SK-N-SH (cell line): ENCODE results near the gene CPNE2. TPM values are rescaled to one million over a fixed set of nuclear protein-coding genes. Genes with fewer than 3 reads are reported as not detected.
A peak's percentile ranks its signal among the peaks of the same experiment; 100 is the strongest.

Experiments used
- CTCF ChIA-PET: fragments of 300-600, 350-600 bp; formaldehyde crosslinking; extraction: SDS; loops from one replicate; lab custom pipeline; 2021; lab: Yijun Ruan, JAX
- POLR2A ChIA-PET: fragments of 350-600 bp; sonication (Branson Sonifier 250); formaldehyde crosslinking; extraction: SDS; loops from one replicate; lab custom pipeline; 2020; ENCODE audit warnings: antibody characterized with exemption, inconsistent platforms; lab: Yijun Ruan, JAX
- DNase-seq: peaks from one replicate; pipeline ENCODE4 v3.0.0; 2012
- H2AFZ ChIP-seq: fragments of 200-600 bp; sonication (generic); 2 replicates; pipeline ENCODE4 v1.8.1; 2016; ENCODE audit warnings: antibody characterized with exemption, mild to moderate bottlenecking, low read depth
- H3F3A ChIP-seq: fragments of 200-600 bp; sonication (generic); replicated peaks from 2 replicates; pipeline ENCODE3; 2016; ENCODE audit warnings: antibody characterized with exemption, mild to moderate bottlenecking; ENCODE audit not compliant: insufficient read depth
- H3K27ac ChIP-seq, 2 experiments: fragments of 200-500 bp in 1 of 2; fragments of 200-600 bp in 1 of 2; sonication (Bioruptor generic) in 1 of 2; sonication (generic), shearing (Covaris generic) in 1 of 2; 2 replicates each; pipeline versions ENCODE4 v1.5.1 to v1.6.1; 2014 to 2016; ENCODE audit warnings: low read depth in 2 of 2, inconsistent platforms in 1 of 2, low read length in 1 of 2, mild to moderate bottlenecking in 1 of 2, mixed read lengths in 1 of 2
- H3K27me3 ChIP-seq: fragments of 200-600 bp; sonication (generic), shearing (Covaris generic); 2 replicates; pipeline ENCODE4 v1.6.1; 2016; ENCODE audit warnings: mixed run types; ENCODE audit not compliant: insufficient read depth
- H3K36me3 ChIP-seq, 2 experiments: fragments of 200-500 bp in 1 of 2; fragments of 200-600 bp in 1 of 2; sonication (Bioruptor generic) in 1 of 2; sonication (generic) in 1 of 2; replicated peaks in 1 of 2; 2 replicates each; pipeline versions ENCODE3 to v1.5.1; 2014 to 2016; ENCODE audit warnings: low read length in 1 of 2, mild to moderate bottlenecking in 1 of 2; ENCODE audit not compliant: insufficient read depth in 2 of 2, control insufficient read depth in 1 of 2
- H3K4me1 ChIP-seq, 2 experiments: fragments of 200-500 bp in 1 of 2; fragments of 200-600 bp in 1 of 2; sonication (Bioruptor generic) in 1 of 2; sonication (generic), shearing (Covaris generic) in 1 of 2; 2 replicates each; pipeline versions ENCODE4 v1.5.1 to v1.6.1; 2014 to 2016; ENCODE audit warnings: low read depth in 1 of 2, low read length in 1 of 2, mixed run types in 1 of 2; ENCODE audit not compliant: insufficient read depth in 2 of 2, control insufficient read depth in 1 of 2
- H3K4me2 ChIP-seq: fragments of 200-600 bp; sonication (generic), shearing (Covaris generic); 2 replicates; pipeline ENCODE4 v1.6.1; 2017; ENCODE audit warnings: mixed run types
- H3K4me3 ChIP-seq, 2 experiments: fragments of 200-500 bp in 1 of 2; fragments of 200-600 bp in 1 of 2; sonication (Bioruptor generic) in 1 of 2; sonication (generic), shearing (Covaris generic) in 1 of 2; 2 replicates each; pipeline versions ENCODE4 v1.5.1 to v1.8.1; 2014 to 2016; ENCODE audit warnings: low read depth in 2 of 2, inconsistent platforms in 1 of 2, low read length in 1 of 2, mild to moderate bottlenecking in 1 of 2, mixed read lengths in 1 of 2, moderate library complexity in 1 of 2
- H3K79me2 ChIP-seq: fragments of 200-600 bp; sonication (generic); 2 replicates; pipeline ENCODE4 v1.8.1; 2017; ENCODE audit warnings: mild to moderate bottlenecking; ENCODE audit not compliant: insufficient read depth
- H3K9ac ChIP-seq: fragments of 200-600 bp; sonication (generic); 2 replicates; pipeline ENCODE4 v1.6.1; 2017; ENCODE audit warnings: mixed run types
- H3K9me2 ChIP-seq: fragments of 200-600 bp; sonication (generic); 2 replicates; pipeline ENCODE4 v1.6.1; 2017; ENCODE audit warnings: mixed run types
- H3K9me3 ChIP-seq: fragments of 200-600 bp; sonication (generic); 2 replicates; pipeline ENCODE4 v1.6.1; 2017; ENCODE audit warnings: mixed run types, mild to moderate bottlenecking, moderate library complexity
- H4K20me1 ChIP-seq: fragments of 200-600 bp; sonication (generic); 2 replicates; pipeline ENCODE4 v1.6.1; 2017; ENCODE audit warnings: mild to moderate bottlenecking, mixed run types; ENCODE audit not compliant: insufficient read depth
- CHD2 ChIP-seq: fragments of 150-350 bp; IDR thresholded peaks from 2 replicates; pipeline ENCODE4 v1.6.1; 2018; ENCODE audit warnings: low read length; ENCODE audit not compliant: partially characterized antibody
- ELF1 ChIP-seq: IDR thresholded peaks from 2 replicates; pipeline ENCODE4 v1.4.0; 2012
- FOSL2 ChIP-seq: IDR thresholded peaks from 2 replicates; pipeline ENCODE4 v1.4.0; 2012; ENCODE audit warnings: low read depth, mild to moderate bottlenecking, moderate library complexity, borderline replicate concordance
- GABPA ChIP-seq: IDR thresholded peaks from 2 replicates; pipeline ENCODE4 v1.4.0; 2012; ENCODE audit warnings: low read depth, mild to moderate bottlenecking
- GATA2 ChIP-seq: sonication (generic); formaldehyde crosslinking; IDR thresholded peaks from 2 replicates; pipeline ENCODE4 v1.5.0; 2020; ENCODE audit warnings: mild to moderate bottlenecking, missing genetic modification reagents
- MEF2A ChIP-seq: IDR thresholded peaks from 2 replicates; pipeline ENCODE4 v1.4.0; 2012; ENCODE audit warnings: low read depth, borderline replicate concordance
- NRF1 ChIP-seq: IDR thresholded peaks from 2 replicates; pipeline ENCODE4 v1.6.1; 2012; ENCODE audit warnings: low read depth, mild to moderate bottlenecking, low read length
- POLR2AphosphoS5 ChIP-seq: IDR thresholded peaks from 2 replicates; pipeline ENCODE4 v1.6.1; 2012; ENCODE audit warnings: low read depth, low read length
- RCOR1 ChIP-seq: fragments of 150-350 bp; IDR thresholded peaks from 2 replicates; pipeline ENCODE4 v1.6.1; 2017; ENCODE audit warnings: antibody characterized with exemption, low read length
- RFX5 ChIP-seq: IDR thresholded peaks from 2 replicates; pipeline ENCODE4 v1.6.1; 2012; ENCODE audit warnings: mild to moderate bottlenecking, improper control_type of control experiment, low read length
- RXRA ChIP-seq: IDR thresholded peaks from 2 replicates; pipeline ENCODE4 v1.4.0; 2012; ENCODE audit warnings: low read depth, mild to moderate bottlenecking, borderline replicate concordance
- SMC3 ChIP-seq: IDR thresholded peaks from 2 replicates; pipeline ENCODE4 v1.6.1; 2012; ENCODE audit warnings: low read depth, low read length, improper control_type of control experiment
- TAF1 ChIP-seq: IDR thresholded peaks from 2 replicates; pipeline ENCODE4 v1.6.1; 2012; ENCODE audit warnings: low read depth, mild to moderate bottlenecking, low read length, moderate library complexity, borderline replicate concordance
- WGBS: methylation state at CpG from one replicate; pipeline ENCODE4 v1.1.6; 2017; ENCODE audit warnings: low lambda C conversion rate; 5-methylcytosine and 5-hydroxymethylcytosine counted together
- polyA plus RNA-seq, 3 experiments: library from polyadenylated mRNA; depleted of rRNA; stranded (reverse); fragments of >200 nt; gene quantifications; 2 replicates each; pipeline ENCODE4 v1.2.3, GENCODE V29; 2012
- TF ChIP-seq, protein P1 (sequence below): IDR thresholded peaks from 2 replicates; pipeline ENCODE4 v1.4.0; 2012; ENCODE audit warnings: low read depth, borderline replicate concordance
- TF ChIP-seq, protein P2 (sequence below): IDR thresholded peaks from 2 replicates; pipeline ENCODE4 v1.4.0; 2012; ENCODE audit warnings: low read depth, borderline replicate concordance

The CPNE2 gene
- polyA plus RNA-seq, 1 of the 3 experiments (the other 2 are of a cell fraction): 73.0 TPM

DNA sequence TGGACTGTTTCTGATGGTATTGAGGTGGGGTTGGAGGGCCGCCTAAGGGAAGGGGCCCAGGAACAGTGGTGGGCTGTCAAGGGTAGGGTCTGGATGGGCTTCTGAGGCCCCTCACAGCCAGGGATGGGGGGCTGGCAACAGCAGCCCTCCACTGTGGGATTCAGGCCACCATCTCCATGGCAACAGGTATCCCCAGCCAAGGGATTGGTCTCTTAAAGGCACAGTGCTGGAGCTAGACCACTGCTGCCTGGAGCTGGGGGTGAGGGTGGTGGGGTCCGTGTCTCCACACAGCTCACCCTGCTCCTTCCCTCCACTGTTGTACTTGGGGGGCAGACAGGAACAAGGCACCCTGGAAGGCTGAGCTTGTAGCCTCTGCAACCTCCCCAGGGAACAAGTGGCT is 51.6 kb downstream of the CPNE2 start:
- H3F3A ChIP-seq: peaks cover 3% of the 10 kb centered on the region
- DNase-seq: no peak
- H3K79me2 ChIP-seq: no peaks in the 10 kb centered on the region
- H3K9ac ChIP-seq: no peak overlapping the region
- no peaks in the 10 kb centered on the region for H3K9me3 ChIP-seq
- H3K4me2 ChIP-seq: no peak overlapping the region
- 100% methylated on average over 2 of the region's 2 CpGs for WGBS
- H3K4me1 ChIP-seq: peaks cover 10 to 67% of the 10 kb centered on the region in 2 experiments; a peak in 3 of 4 replicates
- CTCF ChIA-PET: interaction anchor here (0.9 kb wide), 1 partner anchor 8 kb away, joined by 3 read pairs; no protein-coding TSS in a partner anchor
- H2AFZ ChIP-seq: no peak overlapping the region
- H3K27me3 ChIP-seq: no peaks in the 10 kb centered on the region
- H4K20me1 ChIP-seq: no peaks in the 10 kb centered on the region
- no peaks in the 10 kb centered on the region for H3K9me2 ChIP-seq
- H3K27ac ChIP-seq: no peak overlapping the region
- TF ChIP-seq MEF2A (no peak), SMC3 (no peak), RXRA (no peak), GABPA (no peak)
- TF ChIP-seq, protein P1, sequence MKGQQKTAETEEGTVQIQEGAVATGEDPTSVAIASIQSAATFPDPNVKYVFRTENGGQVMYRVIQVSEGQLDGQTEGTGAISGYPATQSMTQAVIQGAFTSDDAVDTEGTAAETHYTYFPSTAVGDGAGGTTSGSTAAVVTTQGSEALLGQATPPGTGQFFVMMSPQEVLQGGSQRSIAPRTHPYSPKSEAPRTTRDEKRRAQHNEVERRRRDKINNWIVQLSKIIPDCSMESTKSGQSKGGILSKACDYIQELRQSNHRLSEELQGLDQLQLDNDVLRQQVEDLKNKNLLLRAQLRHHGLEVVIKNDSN: no peak
- TF ChIP-seq, all 33 proteins: peak for 0
- H3K4me3 ChIP-seq: no peak overlapping the region
- POLR2A ChIA-PET: no interaction called here
- peaks cover 0 to under 1% of the 10 kb centered on the region in 2 experiments for H3K36me3 ChIP-seq

DNA sequence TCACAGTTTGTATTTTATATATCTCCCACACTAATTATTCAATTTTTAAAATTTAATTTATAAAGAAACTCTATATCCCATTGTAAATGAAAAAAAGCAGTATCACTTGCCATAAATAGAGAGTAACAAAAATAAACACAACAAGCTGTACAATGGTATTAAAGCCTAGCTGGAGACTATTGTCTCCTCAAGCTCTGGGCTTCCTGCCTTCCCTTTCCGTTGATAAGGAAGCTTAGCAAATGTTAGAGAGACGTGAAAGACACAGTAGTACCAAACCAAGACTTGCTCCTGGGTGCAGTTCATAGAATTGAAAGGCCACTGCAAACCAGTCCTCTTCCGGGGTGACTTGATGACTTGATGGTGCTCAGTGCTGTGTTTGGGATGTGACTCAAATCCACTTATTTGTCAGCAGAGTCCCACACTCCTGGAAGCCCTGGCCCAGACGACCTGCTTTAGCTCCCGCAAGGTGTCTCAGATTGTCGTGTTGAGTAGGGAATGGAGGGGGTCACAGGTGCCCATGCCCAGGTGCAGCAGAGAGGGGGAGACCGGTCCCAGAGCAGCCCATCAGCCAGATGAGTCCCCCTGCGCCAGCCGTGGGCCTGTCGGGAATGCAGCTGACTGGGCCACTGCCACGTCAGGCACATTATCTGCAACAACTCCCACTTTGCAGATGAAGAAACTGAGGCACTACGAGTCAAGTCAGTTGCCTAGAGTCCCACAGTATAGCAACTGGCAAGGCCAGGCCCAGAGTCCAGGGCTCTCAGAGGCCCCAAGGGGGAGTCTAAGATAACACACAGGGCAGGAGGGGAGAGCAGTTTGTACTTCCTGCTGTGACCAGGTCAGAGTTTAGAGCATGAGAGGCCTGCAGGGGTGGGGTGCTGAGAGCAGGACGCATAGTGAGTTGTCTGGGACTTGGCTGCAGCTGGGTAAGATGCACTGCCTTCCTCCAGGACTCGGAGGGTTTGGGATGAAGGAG is 53.0 kb downstream of the CPNE2 start:
- H3K27ac ChIP-seq: peak overlapping the region in 1 of 2 experiments; percentile 22; a peak in 1 of 4 replicates
- H3K9ac ChIP-seq: no peak overlapping the region
- H3K79me2 ChIP-seq: no peaks in the 10 kb centered on the region
- peaks cover 0 to 3% of the 10 kb centered on the region in 2 experiments for H3K36me3 ChIP-seq
- no peaks in the 10 kb centered on the region for H3K9me2 ChIP-seq
- ChIA-PET CTCF (interaction anchor here (1.2 to 2.1 kb wide), 2 partner anchors 53 to 61 kb away, joined by 5 to 7 read pairs; partner anchors contain the start of gene CPNE2), POLR2A (no interaction called here)
- H3K4me2 ChIP-seq: no peak overlapping the region
- no peak for DNase-seq
- H3K27me3 ChIP-seq: no peaks in the 10 kb centered on the region
- no peak overlapping the region for H3K4me3 ChIP-seq
- no peaks in the 10 kb centered on the region for H4K20me1 ChIP-seq
- no peak for TF ChIP-seq POLR2AphosphoS5
- peaks cover 6% of the 10 kb centered on the region for H3F3A ChIP-seq
- H3K4me1 ChIP-seq: peaks cover 10 to 67% of the 10 kb centered on the region in 2 experiments; a peak in 3 of 4 replicates
- no peak overlapping the region for H2AFZ ChIP-seq
- 84% methylated on average over 12 of the region's 14 CpGs for WGBS
- H3K9me3 ChIP-seq: no peaks in the 10 kb centered on the region

DNA sequence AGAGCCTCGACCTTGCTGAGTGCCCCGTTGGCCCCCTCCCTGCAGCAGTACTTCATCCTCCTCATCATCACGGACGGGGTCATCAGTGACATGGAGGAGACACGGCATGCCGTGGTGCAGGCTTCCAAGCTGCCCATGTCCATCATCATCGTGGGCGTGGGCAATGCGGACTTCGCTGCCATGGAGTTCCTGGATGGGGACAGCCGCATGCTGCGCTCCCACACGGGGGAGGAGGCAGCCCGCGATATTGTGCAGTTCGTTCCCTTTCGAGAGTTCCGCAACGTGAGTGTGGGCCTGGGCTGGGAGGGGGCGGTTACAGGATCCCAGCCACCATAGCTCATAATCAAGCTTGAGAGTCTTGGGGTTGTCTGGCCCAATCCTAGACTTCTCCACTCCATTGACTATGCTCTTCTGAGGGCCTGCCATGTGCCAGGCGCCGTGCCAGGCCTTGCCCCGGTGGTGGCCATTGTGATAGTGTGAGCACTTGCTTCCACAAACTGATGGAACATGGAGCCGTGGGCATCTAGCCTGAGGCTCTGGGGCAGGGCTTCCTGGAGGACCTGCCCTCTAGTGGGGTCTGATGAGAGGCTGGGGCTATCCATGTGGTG is 53.8 kb downstream of the CPNE2 start:
- H2AFZ ChIP-seq: no peak overlapping the region
- H3K27ac ChIP-seq: peak overlapping the region in 1 of 2 experiments; percentile 82; a peak in 1 of 4 replicates
- peaks cover 17 to 63% of the 10 kb centered on the region in 2 experiments; a peak in 3 of 4 replicates for H3K4me1 ChIP-seq
- H3F3A ChIP-seq: peaks cover 6% of the 10 kb centered on the region
- no peaks in the 10 kb centered on the region for H3K9me3 ChIP-seq
- no peaks in the 10 kb centered on the region for H3K27me3 ChIP-seq
- H3K4me2 ChIP-seq: no peak overlapping the region
- H3K9ac ChIP-seq: no peak overlapping the region
- H3K79me2 ChIP-seq: no peaks in the 10 kb centered on the region
- H3K9me2 ChIP-seq: no peaks in the 10 kb centered on the region
- peaks cover 0 to 3% of the 10 kb centered on the region in 2 experiments for H3K36me3 ChIP-seq
- no peak for DNase-seq
- no peak overlapping the region for H3K4me3 ChIP-seq
- ChIA-PET POLR2A (no interaction called here), CTCF (interaction anchor here (2.1 kb wide), 1 partner anchor 53 kb away, joined by 7 read pairs; the partner anchor contains the start of gene CPNE2)
- no peaks in the 10 kb centered on the region for H4K20me1 ChIP-seq
- WGBS: 92% methylated on average over 4 of the region's 24 CpGs
- TF ChIP-seq, protein P2, sequence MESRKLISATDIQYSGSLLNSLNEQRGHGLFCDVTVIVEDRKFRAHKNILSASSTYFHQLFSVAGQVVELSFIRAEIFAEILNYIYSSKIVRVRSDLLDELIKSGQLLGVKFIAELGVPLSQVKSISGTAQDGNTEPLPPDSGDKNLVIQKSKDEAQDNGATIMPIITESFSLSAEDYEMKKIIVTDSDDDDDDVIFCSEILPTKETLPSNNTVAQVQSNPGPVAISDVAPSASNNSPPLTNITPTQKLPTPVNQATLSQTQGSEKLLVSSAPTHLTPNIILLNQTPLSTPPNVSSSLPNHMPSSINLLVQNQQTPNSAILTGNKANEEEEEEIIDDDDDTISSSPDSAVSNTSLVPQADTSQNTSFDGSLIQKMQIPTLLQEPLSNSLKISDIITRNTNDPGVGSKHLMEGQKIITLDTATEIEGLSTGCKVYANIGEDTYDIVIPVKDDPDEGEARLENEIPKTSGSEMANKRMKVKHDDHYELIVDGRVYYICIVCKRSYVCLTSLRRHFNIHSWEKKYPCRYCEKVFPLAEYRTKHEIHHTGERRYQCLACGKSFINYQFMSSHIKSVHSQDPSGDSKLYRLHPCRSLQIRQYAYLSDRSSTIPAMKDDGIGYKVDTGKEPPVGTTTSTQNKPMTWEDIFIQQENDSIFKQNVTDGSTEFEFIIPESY: no peak
- TF ChIP-seq FOSL2: no peak
- TF ChIP-seq GATA2: no peak
- no peak for TF ChIP-seq POLR2AphosphoS5
- no peak for TF ChIP-seq NRF1
- no peak for TF ChIP-seq RFX5
- no peak for TF ChIP-seq RCOR1
- no peak for TF ChIP-seq CHD2
- no peak for TF ChIP-seq TAF1
- TF ChIP-seq RXRA: no peak
- TF ChIP-seq ELF1: no peak
- no peak for TF ChIP-seq SMC3
- TF ChIP-seq, protein P1: no peak
